K562 (cell line): Measurements from ENCODE around the gene ANKEF1.

ENCODE experiments used
- ARHGAP35 ChIP-seq: fragments of 450-650 bp; IDR thresholded peaks from 2 replicates; pipeline ENCODE4 v1.6.1; 2018; ENCODE audit not compliant: partially characterized antibody
- MAFF ChIP-seq: IDR thresholded peaks from 2 replicates; pipeline ENCODE4 v1.6.1; 2012; ENCODE audit warnings: low read length, improper control_type of control experiment
- NR0B1 ChIP-seq: fragments of 450-650 bp; IDR thresholded peaks from one replicate; pipeline ENCODE4 v1.6.1; 2018; ENCODE audit warnings: mild to moderate bottlenecking, moderate library complexity; ENCODE audit not compliant: partially characterized antibody
- YY1 ChIP-seq, 3 experiments: IDR thresholded peaks; 2 replicates each; pipeline ENCODE4 v1.6.1; 2011; ENCODE audit warnings: low read length in 2 of 3, mild to moderate bottlenecking in 2 of 3, moderate library complexity in 2 of 3, borderline replicate concordance in 1 of 3, control low read depth in 1 of 3, low read depth in 1 of 3; ENCODE audit not compliant: insufficient read depth in 3 of 3, insufficient replicate concordance in 2 of 3, control insufficient read depth in 1 of 3, insufficient read length in 1 of 3; ENCODE audit errors: extremely low read depth in 1 of 3
- ZFP36 ChIP-seq: fragments of 150-350 bp; IDR thresholded peaks from 2 replicates; pipeline ENCODE4 v1.6.1; 2018; ENCODE audit warnings: low read length, low read depth; ENCODE audit not compliant: partially characterized antibody
- ZKSCAN8 ChIP-seq: fragments of 200-800 bp; sonication (Bioruptor generic); IDR thresholded peaks from 2 replicates; pipeline ENCODE4 v1.6.1; 2016; ENCODE audit warnings: missing genetic modification characterization, missing compliant biosample characterization

GRCh38 chr20:10020937-10021336 is 13.8 kb upstream of the ANKEF1 start:
- TF ChIP-seq NR0B1, result no peak
- TF ChIP-seq MAFF, result no peak
- no peak for TF ChIP-seq ZKSCAN8
- no peak for TF ChIP-seq ARHGAP35
- no peak for TF ChIP-seq ZFP36
- TF ChIP-seq YY1 (IDR thresholded peaks at IDR 0.05; ENCODE audit: borderline replicate concordance in 1 of 3, control insufficient read depth in 1 of 3, extremely low read depth in 1 of 3, insufficient read depth in 3 of 3, insufficient read length in 1 of 3, insufficient replicate concordance in 2 of 3, low read depth in 1 of 3, low read length in 2 of 3), result no peak
